GM18951 (cell line): ENCODE data around the gene EFTUD2.
"Not testable (repeated sequence)": the region's sequence is repeated elsewhere in the genome, so short reads cannot be mapped to it uniquely, and the experiment has no call there.

ENCODE experiments used
- POLR2A ChIP-seq: IDR thresholded peaks from 4 replicates; pipeline ENCODE4 v1.6.1; 2011; ENCODE audit warnings: mild to moderate bottlenecking; ENCODE audit not compliant: insufficient read length, insufficient read depth; ENCODE audit errors: extremely low read depth
- in situ Hi-C: fragments of 300-500 bp; cut with MboI; formaldehyde crosslinking; loops from one replicate; pipeline ENCODE4 v1.12.0; 2022; ENCODE audit warnings: low sequenced_read_pairs, mixed read lengths, inconsistent platforms; ENCODE audit not compliant: unreplicated experiment

Gene EFTUD2

DNA sequence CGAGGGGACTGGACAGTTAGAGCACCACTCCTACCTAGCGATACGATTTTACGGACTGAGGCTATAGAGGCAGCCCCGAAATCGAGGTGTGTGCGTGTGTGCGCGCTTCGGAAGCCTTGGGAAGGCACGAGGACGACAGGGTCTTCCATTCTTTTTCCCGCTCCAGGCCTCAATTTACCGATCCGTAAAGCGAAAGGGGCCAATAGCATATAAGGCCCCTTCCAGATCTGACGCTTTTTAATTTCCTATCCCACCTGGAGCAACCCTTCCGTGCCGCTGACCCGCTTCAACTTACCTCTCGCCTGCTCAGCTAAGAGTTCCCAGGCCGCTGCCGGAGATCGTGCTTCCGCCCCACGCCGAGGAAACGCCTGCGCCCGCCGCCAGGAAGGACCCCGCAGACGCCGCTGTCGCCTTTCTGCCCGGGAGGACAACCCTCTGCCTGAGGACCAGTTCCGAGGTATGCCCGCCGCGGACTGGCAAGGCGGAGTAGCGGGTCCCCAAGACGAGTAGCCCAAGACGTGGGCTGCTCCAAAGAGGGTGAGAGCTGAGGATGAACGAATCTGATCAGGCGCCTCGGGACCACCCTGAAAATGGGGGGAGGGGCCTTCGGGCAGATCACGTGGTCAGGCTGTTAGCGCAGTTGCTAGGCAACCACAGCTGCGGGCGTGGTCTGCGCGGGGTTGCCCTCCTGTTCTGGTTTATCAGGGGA, at the start of gene EFTUD2:
Gene EFTUD2 (minus strand): TSS at position 372 of the 709 bp plus-strand sequence. CDS start 4,924 bp downstream, outside the sequence.
- peak; percentile 85 for TF ChIP-seq POLR2A
- in situ Hi-C loops, result no loop called here

DNA sequence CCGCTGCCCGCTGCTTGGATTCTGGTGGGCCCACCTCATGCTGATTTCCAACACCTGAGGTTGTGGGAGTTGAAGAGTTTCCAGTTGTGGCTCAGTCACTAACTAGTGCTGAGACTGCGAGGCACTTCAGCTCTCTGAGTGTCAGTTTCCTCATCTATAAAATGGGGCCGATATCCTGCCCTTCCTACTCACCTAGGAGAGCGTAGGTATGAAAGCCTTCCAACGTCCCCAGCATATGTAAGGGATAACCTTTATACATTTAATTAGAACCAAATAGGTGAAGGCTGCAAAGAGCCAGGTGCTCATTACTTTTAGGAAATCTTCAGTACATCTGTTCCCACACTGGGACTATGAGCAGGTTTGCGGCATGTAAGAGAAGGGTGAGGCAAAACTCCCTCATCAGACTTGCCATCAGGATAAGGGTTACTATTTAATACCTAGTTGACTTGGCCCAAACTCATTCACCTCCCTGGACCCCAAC, 49.1 kb upstream of the EFTUD2 start:
- in situ Hi-C loops, result no loop called here
- TF ChIP-seq POLR2A, result no peak

DNA sequence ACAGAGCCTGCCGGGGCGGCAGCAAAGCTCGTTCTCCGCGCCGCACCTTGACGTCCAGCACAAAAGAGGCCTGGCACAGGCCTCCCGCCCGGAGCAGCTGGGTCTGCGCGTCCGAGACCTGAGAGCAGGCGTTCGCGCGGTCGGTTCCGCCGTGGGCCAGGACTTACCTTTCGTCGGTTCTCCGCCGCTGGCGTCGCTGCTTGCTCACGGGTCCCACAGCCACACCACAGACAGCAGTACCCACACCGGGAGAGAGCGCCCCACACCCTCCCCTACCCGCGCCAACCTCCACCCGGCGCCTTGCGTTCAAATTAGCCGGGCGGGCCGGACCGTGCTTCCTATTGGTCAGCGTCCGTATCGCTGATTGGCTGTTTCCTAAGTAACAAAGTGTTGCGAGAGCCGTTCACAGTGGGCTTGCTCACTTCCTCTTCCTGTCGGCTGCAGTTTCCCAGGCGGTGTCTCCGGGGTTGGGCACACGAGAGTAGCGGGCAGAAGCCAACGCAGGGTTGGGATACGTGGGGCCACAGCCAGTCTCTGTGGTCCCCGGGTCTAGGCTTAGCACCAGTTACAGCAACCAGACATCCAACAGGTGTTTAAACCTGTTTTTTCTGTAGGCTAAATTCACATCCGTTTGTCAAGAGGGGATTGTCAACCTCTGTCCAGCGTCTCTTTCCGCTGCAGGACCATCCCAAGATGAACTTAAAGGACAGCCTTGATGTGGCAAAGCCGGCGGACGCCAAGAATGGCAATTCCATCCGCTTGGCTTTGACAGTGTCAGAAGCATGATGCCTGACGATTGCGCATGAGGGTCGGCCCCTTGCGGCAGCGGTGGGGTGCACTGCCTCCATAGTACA, 48.4 kb upstream of the EFTUD2 start, which contains the start of gene KIF18B:
Gene KIF18B (minus strand): TSS at position 313 of the 854 bp plus-strand sequence. CDS start 11,429 bp downstream, outside the sequence.
- in situ Hi-C loops, result no loop called here
- peak; percentile 95 for TF ChIP-seq POLR2A

DNA sequence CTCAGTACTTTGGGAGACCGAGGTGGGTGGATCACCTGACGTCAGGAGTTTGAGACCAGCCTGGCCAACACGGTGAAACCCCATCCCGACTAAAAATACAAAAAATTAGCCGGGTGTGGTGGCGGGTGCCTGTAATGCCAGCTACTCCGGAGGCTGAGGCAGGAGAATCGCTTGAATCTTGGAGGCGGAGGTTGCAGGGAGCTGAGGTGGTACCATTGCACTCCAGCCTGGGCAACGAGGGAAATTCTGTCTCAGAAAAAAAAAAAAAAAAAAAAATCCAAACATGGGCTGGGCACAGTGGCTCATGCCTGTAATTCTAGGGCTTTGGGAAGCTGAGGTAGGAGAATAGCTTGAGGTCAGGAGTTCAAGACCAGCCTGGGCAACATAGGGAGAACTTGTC, 46.4 kb upstream of the EFTUD2 start:
- in situ Hi-C loops, result not testable (repeated sequence)

GRCh38 chr17:44942456-44942855, 43.2 kb upstream of the EFTUD2 start:
- in situ Hi-C loops, result no loop called here
- no peak for TF ChIP-seq POLR2A

GRCh38 chr17:44941712-44942331, 42.6 kb upstream of the EFTUD2 start:
- TF ChIP-seq POLR2A, result no peak
- in situ Hi-C loops, result no loop called here

DNA sequence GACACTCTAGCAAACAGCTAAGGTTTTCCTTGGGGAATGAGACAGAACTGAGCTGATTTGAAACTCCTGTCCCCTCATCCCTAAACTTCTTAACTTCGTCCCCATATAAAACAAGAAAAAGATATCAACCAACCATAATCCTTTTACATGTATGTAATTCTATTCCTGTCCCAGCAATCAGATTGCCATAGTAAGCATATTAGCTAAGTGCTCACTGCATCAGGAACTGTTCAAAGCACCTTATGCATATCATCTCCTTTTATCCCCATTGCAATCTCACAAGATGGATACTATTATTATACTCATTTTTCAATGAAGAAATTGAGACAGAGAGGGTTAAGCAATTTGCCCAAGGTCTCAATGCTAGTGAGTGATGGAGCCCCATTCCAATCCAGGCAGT, 41.5 kb upstream of the EFTUD2 start:
- TF ChIP-seq POLR2A, result no peak
- in situ Hi-C loops, result no loop called here

DNA sequence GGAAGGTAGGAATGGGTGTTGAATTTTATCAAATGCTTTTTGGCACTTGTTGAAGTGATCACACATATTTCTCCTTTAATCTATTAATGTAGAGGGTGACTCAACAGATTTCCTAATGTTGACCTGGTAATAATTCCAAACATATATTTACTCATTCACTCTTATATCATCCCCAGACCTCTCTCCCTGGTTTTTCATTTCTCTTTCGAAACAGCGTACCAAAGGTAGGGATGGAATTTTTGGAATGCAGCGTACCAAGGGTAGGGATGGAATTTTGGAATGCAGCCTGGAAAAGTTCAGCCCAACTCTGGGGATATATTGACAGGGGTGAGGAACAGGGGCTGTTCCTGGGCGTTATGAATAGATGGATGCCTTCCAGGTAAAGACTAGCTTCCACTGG, 41.1 kb upstream of the EFTUD2 start:
- no peak for TF ChIP-seq POLR2A
- in situ Hi-C loops, result no loop called here

DNA sequence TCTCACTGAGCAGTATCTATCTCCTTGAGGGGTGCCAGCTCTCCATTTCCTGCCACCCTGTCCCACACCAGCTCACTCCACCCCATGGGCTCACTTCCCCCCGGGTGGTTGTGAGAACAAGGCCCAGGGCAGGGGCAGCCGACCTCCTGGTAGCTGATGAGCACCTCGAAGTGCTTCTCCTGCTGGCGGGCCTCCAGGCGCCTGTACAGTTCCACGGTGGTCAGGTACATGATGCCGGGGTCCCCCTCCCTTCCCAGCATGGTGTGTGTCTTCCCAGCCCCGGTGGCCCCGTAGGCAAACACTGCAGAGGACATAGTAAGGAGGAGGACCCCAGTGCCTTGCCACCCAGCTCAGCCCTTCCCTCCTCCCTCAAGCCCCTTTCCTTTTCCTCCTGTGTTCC, 35.9 kb upstream of the EFTUD2 start:
- TF ChIP-seq POLR2A, result no peak
- in situ Hi-C loops, result no loop called here

DNA sequence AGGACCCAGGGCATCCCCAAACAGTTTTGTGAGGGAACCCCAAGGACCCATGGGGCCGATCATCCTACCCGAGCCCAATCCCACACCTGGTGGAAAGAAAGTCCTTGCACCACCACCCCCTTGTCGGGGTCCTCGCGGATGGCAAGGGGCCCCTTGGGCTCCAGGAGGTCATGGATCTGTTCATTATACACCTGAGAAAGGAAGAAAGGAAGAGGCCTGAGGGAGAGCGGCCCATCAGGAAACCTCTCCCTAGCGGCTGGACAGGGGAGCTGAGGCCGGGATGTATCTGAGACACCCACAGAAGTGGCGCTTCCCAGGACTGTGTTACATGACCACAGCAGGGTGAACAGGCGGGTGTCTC, 35.5 kb upstream of the EFTUD2 start:
- in situ Hi-C loops, result no loop called here
- TF ChIP-seq POLR2A, result no peak

DNA sequence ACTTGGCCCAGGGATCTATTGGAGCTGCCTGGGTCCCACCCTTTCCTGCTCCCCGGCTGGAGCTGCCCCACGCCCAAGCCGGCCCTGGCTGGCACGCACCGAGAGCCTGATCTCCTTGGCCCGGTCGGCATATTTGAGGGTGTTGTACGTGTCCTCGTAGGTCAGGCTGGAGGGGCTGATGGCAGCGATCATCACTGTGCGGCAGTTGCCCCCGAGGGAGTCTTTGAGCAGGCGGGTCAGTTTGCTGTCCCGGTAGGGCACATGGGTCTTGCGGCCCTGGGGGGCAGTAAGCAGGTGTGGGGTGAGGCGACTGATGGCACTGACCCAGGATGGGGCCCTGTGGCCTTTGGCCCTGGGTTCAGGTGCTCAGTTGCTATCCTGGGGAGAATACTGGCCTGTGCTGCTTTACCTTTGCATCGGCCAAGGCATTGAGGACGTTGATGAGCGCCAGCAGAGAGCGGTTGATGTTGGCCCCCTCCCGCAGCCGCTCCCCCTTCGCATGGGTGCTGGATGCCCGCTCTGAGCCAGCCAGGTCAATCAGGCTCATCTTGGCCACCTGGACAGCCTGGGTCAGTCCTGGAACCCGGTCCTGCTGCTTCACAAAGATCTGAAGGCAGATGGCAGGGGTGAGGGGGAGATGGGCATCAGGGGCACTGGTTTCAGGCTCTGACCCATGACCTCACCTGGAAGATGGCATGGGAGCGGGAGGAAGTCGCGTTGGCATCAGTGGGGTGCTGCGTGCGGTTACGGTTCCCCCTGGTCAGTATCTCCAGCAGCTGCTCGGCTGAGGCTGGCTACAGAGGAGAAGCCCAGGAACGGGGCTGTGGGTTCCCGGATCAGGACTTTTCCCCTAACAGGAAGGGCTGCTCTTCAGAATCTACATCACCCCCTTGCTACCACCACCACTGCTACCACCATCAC, 34.8 kb upstream of the EFTUD2 start:
- TF ChIP-seq POLR2A, result no peak
- in situ Hi-C loops, result no loop called here

GRCh38 chr17:44932787-44933097, 33.5 kb upstream of the EFTUD2 start:
- TF ChIP-seq POLR2A, result no peak
- in situ Hi-C loops, result no loop called here
